ENCODE data around the gene ABCA13.

Gene ABCA13

GRCh38 chr7:48512892-48513291 lies 341.6 kb downstream of the ABCA13 start:
- Histone ChIP-seq H3K4me1 (ENCODE audit: insufficient read depth, low read length) (no peaks in the 10 kb centered on the region), H3K36me3 (ENCODE audit: insufficient read depth, low read depth, low read length) (no peaks in the 10 kb centered on the region), H3K9me3 (ENCODE audit: insufficient read depth, low read depth, low read length) (no peaks in the 10 kb centered on the region), H3K27ac (ENCODE audit: low read length) (no peak overlapping the region), H3K4me3 (ENCODE audit: low read length) (no peak overlapping the region), H3K9ac (ENCODE audit: low read depth, low read length) (no peak overlapping the region), H3K27me3 (ENCODE audit: insufficient read depth, low read length) (no peaks in the 10 kb centered on the region)

- H3K4me1 ChIP-seq (ENCODE audit: insufficient read depth, low read length) = no peaks in the 10 kb centered on the region
- H3K27me3 ChIP-seq (ENCODE audit: insufficient read depth, low read length) = no peaks in the 10 kb centered on the region
- H3K27ac ChIP-seq (ENCODE audit: low read length) = no peak overlapping the region
- H3K9me3 ChIP-seq (ENCODE audit: insufficient read depth, low read depth, low read length) = no peaks in the 10 kb centered on the region
- no peak overlapping the region for H3K4me3 ChIP-seq (ENCODE audit: low read length)
- no peak overlapping the region for H3K9ac ChIP-seq (ENCODE audit: low read depth, low read length)
- no peaks in the 10 kb centered on the region for H3K36me3 ChIP-seq (ENCODE audit: insufficient read depth, low read depth, low read length)
These were observed 343.9 kb downstream of the ABCA13 start for GRCh38 chr7:48515171-48515570.

GRCh38 chr7:48518092-48518491 lies 346.8 kb downstream of the ABCA13 start:
- Histone ChIP-seq H3K4me3 (ENCODE audit: low read length) (no peak overlapping the region), H3K9me3 (ENCODE audit: insufficient read depth, low read depth, low read length) (no peaks in the 10 kb centered on the region), H3K9ac (ENCODE audit: low read depth, low read length) (no peak overlapping the region), H3K4me1 (ENCODE audit: insufficient read depth, low read length) (no peaks in the 10 kb centered on the region), H3K27ac (ENCODE audit: low read length) (no peak overlapping the region), H3K36me3 (ENCODE audit: insufficient read depth, low read depth, low read length) (no peaks in the 10 kb centered on the region), H3K27me3 (ENCODE audit: insufficient read depth, low read length) (no peaks in the 10 kb centered on the region)

- Histone ChIP-seq H3K27me3 (ENCODE audit: insufficient read depth, low read length) (no peaks in the 10 kb centered on the region), H3K27ac (ENCODE audit: low read length) (no peak overlapping the region), H3K4me1 (ENCODE audit: insufficient read depth, low read length) (no peaks in the 10 kb centered on the region), H3K9ac (ENCODE audit: low read depth, low read length) (no peak overlapping the region), H3K4me3 (ENCODE audit: low read length) (no peak overlapping the region), H3K9me3 (ENCODE audit: insufficient read depth, low read depth, low read length) (no peaks in the 10 kb centered on the region), H3K36me3 (ENCODE audit: insufficient read depth, low read depth, low read length) (no peaks in the 10 kb centered on the region)
These were observed 351.4 kb downstream of the ABCA13 start for GRCh38 chr7:48522692-48523091.

- no peak overlapping the region for H3K27ac ChIP-seq (ENCODE audit: low read length)
- H3K9ac ChIP-seq (ENCODE audit: low read depth, low read length) = no peak overlapping the region
- no peaks in the 10 kb centered on the region for H3K36me3 ChIP-seq (ENCODE audit: insufficient read depth, low read depth, low read length)
- H3K27me3 ChIP-seq (ENCODE audit: insufficient read depth, low read length) = no peaks in the 10 kb centered on the region
- H3K9me3 ChIP-seq (ENCODE audit: insufficient read depth, low read depth, low read length) = no peaks in the 10 kb centered on the region; the same call in 1 of the 2 replicates
- H3K4me3 ChIP-seq (ENCODE audit: low read length) = no peak overlapping the region
- H3K4me1 ChIP-seq (ENCODE audit: insufficient read depth, low read length) = no peaks in the 10 kb centered on the region
These were observed 354.8 kb downstream of the ABCA13 start for GRCh38 chr7:48525736-48526732.

- H3K4me3 ChIP-seq (ENCODE audit: low read length) = no peak overlapping the region
- H3K27me3 ChIP-seq (ENCODE audit: insufficient read depth, low read length) = no peaks in the 10 kb centered on the region
- no peaks in the 10 kb centered on the region for H3K4me1 ChIP-seq (ENCODE audit: insufficient read depth, low read length)
- no peaks in the 10 kb centered on the region; the same call in 1 of the 2 replicates for H3K9me3 ChIP-seq (ENCODE audit: insufficient read depth, low read depth, low read length)
- H3K9ac ChIP-seq (ENCODE audit: low read depth, low read length) = no peak overlapping the region
- H3K36me3 ChIP-seq (ENCODE audit: insufficient read depth, low read depth, low read length) = no peaks in the 10 kb centered on the region
- H3K27ac ChIP-seq (ENCODE audit: low read length) = no peak overlapping the region
These were observed 357.4 kb downstream of the ABCA13 start for GRCh38 chr7:48528646-48529045.

GRCh38 chr7:48537561-48537960 lies 366.3 kb downstream of the ABCA13 start:
- H3K4me3 ChIP-seq (ENCODE audit: low read length) = no peak overlapping the region
- peaks cover 18% of the 10 kb centered on the region for H3K9me3 ChIP-seq (ENCODE audit: insufficient read depth, low read depth, low read length)
- H3K27me3 ChIP-seq (ENCODE audit: insufficient read depth, low read length) = no peaks in the 10 kb centered on the region
- no peaks in the 10 kb centered on the region for H3K36me3 ChIP-seq (ENCODE audit: insufficient read depth, low read depth, low read length)
- peaks cover 4% of the 10 kb centered on the region for H3K4me1 ChIP-seq (ENCODE audit: insufficient read depth, low read length)
- no peak overlapping the region for H3K9ac ChIP-seq (ENCODE audit: low read depth, low read length)
- H3K27ac ChIP-seq (ENCODE audit: low read length) = no peak overlapping the region

- Histone ChIP-seq H3K27me3 (ENCODE audit: insufficient read depth, low read length) (no peaks in the 10 kb centered on the region), H3K4me3 (ENCODE audit: low read length) (no peak overlapping the region), H3K4me1 (ENCODE audit: insufficient read depth, low read length) (peaks cover 4% of the 10 kb centered on the region)
These were observed 369.5 kb downstream of the ABCA13 start for GRCh38 chr7:48540746-48541145.

GRCh38 chr7:48548667-48549066 lies 377.4 kb downstream of the ABCA13 start:
- no peak overlapping the region for H3K27ac ChIP-seq (ENCODE audit: low read length)
- H3K9ac ChIP-seq (ENCODE audit: low read depth, low read length) = no peak overlapping the region
- no peaks in the 10 kb centered on the region for H3K9me3 ChIP-seq (ENCODE audit: insufficient read depth, low read depth, low read length)
- no peaks in the 10 kb centered on the region for H3K27me3 ChIP-seq (ENCODE audit: insufficient read depth, low read length)
- no peak overlapping the region for H3K4me3 ChIP-seq (ENCODE audit: low read length)
- no peaks in the 10 kb centered on the region; the same call in 1 of the 2 replicates for H3K4me1 ChIP-seq (ENCODE audit: insufficient read depth, low read length)
- H3K36me3 ChIP-seq (ENCODE audit: insufficient read depth, low read depth, low read length) = no peaks in the 10 kb centered on the region

More at GRCh38 chr7:48540746-48541145, 369.5 kb downstream of the ABCA13 start:
- H3K9me3 ChIP-seq (ENCODE audit: insufficient read depth, low read depth, low read length) = peaks cover 12% of the 10 kb centered on the region
- no peak overlapping the region for H3K9ac ChIP-seq (ENCODE audit: low read depth, low read length)
- H3K27ac ChIP-seq (ENCODE audit: low read length) = no peak overlapping the region
- no peaks in the 10 kb centered on the region for H3K36me3 ChIP-seq (ENCODE audit: insufficient read depth, low read depth, low read length)

GRCh38 chr7:48551652-48552051 lies 380.4 kb downstream of the ABCA13 start:
- Histone ChIP-seq H3K9ac (ENCODE audit: low read depth, low read length) (no peak overlapping the region), H3K4me3 (ENCODE audit: low read length) (no peak overlapping the region)

GRCh38 chr7:48563334-48563733 lies 392.1 kb downstream of the ABCA13 start:
- Histone ChIP-seq H3K36me3 (ENCODE audit: insufficient read depth, low read depth, low read length) (no peaks in the 10 kb centered on the region), H3K27ac (ENCODE audit: low read length) (no peak overlapping the region), H3K4me3 (ENCODE audit: low read length) (no peak overlapping the region), H3K27me3 (ENCODE audit: insufficient read depth, low read length) (no peaks in the 10 kb centered on the region), H3K4me1 (ENCODE audit: insufficient read depth, low read length) (no peaks in the 10 kb centered on the region), H3K9ac (ENCODE audit: low read depth, low read length) (no peak overlapping the region), H3K9me3 (ENCODE audit: insufficient read depth, low read depth, low read length) (no peaks in the 10 kb centered on the region)

More at GRCh38 chr7:48551652-48552051, 380.4 kb downstream of the ABCA13 start:
- Histone ChIP-seq H3K27me3 (ENCODE audit: insufficient read depth, low read length) (no peaks in the 10 kb centered on the region), H3K9me3 (ENCODE audit: insufficient read depth, low read depth, low read length) (no peaks in the 10 kb centered on the region), H3K4me1 (ENCODE audit: insufficient read depth, low read length) (no peaks in the 10 kb centered on the region; the same call in 1 of the 2 replicates), H3K36me3 (ENCODE audit: insufficient read depth, low read depth, low read length) (no peaks in the 10 kb centered on the region), H3K27ac (ENCODE audit: low read length) (no peak overlapping the region)

GRCh38 chr7:48575516-48575915 lies 404.3 kb downstream of the ABCA13 start:
- no peaks in the 10 kb centered on the region for H3K27me3 ChIP-seq (ENCODE audit: insufficient read depth, low read length)
- no peaks in the 10 kb centered on the region for H3K36me3 ChIP-seq (ENCODE audit: insufficient read depth, low read depth, low read length)
- H3K27ac ChIP-seq (ENCODE audit: low read length) = no peak overlapping the region
- H3K4me3 ChIP-seq (ENCODE audit: low read length) = no peak overlapping the region
- no peaks in the 10 kb centered on the region for H3K4me1 ChIP-seq (ENCODE audit: insufficient read depth, low read length)
- H3K9me3 ChIP-seq (ENCODE audit: insufficient read depth, low read depth, low read length) = peaks cover 6% of the 10 kb centered on the region; the same call in 1 of the 2 replicates
- H3K9ac ChIP-seq (ENCODE audit: low read depth, low read length) = no peak overlapping the region

All from iPS-20b (cell line).